HG03575 (cell line): ENCODE data around the gene HDAC4.

Experiments used
- ATAC-seq: cut with Tn5 transposase; IDR thresholded peaks from one replicate; pipeline ENCODE4 v1.9.1; 2021; ENCODE audit not compliant: unreplicated experiment, insufficient number of reproducible peaks, low FRiP score; ENCODE audit errors: extremely low read depth

Gene HDAC4

DNA sequence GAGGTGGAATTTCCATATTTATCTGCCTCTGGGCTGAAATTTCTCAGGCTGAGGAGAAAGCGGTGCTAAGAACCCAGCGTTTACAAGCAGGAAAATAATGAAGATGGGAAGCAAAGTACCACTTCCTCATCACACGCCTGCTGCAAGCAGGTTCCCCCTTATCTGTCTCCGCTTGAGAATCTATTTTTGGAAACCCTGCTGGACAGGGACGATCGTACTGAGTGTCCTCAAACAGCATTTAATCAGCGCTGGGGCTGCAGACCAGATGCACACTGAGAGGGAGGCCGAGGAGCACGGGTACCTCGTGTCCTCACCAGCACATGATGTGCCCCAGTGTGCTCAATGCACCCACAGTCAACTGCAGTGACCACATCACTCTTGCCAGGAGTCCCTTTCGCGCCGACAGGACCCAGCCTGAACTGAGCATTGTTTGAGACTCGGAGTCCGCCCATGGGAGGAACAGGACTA, 160.4 kb downstream of the HDAC4 start:
- no peak for ATAC-seq

DNA sequence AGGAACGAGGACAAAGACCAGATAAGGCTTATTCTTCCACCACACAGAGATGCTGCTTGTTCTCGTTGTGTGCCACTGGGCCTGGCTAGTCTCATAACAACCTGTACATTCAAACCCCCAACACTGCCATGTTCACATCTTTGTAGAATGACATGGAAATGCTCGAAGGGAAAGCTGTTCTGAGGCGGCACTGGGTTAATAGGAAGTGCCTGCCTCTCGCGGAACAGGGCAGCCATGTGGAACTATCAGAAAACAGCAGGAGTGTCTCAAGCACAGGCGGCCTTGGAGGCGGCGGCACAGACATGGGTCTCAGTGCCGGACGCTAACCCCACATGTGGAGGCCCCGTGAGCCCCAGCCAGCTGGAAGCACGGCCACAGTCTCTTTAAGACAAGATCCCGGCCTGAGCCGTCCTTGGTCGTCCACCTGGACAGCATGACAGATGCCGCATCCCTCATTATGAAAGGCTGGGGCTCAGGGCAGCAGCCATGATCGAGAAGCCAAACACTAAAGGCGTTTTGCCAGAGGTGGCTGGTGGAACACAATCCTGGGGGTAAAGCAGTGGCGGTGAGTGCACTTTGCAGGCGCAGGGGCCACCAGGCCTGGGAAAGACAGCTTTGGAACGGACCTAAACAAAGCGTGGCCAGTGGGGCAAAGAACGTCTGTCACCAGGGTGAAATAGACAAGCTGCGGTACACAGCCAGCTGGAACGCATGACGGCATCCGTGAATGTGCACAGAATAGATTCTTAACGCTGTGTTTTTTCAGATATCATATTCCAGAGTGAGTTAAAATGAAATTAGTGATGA, 161.0 kb downstream of the HDAC4 start:
- ATAC-seq: no peak

DNA sequence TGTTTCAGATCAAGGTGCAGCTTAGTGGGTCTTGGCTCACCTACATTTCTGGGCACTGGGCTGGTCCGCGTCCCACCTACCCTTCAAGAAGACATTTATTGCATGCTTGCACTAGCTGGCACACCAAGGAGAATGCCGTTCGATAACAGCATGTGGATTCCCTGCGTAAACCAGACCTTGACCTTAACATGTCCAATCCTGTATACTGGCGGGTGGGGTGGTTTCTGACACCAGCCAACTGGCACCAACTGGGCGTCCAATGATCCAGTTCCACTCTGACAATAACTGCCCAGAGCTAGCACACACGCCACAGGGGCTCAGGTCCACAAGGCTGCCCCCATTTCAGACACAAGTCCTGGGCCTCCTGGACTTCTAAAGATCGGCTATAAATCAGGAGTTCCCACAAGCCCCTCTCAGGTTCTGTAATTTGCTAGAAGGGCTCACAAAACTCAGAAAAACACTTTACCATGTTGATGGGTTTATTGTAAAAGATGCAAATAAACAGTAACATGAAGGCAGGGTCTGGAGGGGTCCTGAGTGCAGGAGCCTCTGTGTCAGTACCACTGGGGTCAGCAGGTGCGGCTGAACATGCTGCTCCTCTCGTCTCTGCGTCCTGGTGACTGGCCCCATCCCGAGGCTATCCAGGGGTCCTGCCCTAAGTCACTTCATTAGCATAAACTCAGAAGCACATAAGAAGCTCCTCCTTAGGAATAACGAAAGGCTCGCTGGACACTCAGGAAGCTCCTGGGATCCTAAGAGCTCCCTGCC, 161.8 kb downstream of the HDAC4 start:
- ATAC-seq: no peak

DNA sequence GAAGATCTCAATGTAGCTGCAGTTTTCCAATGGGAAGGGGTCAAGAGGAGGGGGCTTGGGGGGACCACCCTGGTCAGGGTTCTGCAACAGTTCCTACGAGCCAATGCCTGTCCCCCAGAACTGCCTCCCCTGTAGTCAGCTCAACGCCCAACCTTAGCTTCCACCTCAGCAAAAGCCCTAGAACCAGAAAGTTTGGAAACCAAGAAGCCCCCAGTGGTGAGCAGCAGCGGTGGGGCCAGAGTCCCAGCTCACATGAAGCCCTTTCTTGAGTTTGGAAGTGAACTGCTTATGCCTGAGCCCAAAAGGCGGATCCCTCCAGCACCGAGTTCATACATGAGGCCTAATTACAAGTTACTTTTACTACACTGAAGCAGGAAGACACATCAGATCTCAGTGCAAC, 162.4 kb downstream of the HDAC4 start:
- no peak for ATAC-seq

DNA sequence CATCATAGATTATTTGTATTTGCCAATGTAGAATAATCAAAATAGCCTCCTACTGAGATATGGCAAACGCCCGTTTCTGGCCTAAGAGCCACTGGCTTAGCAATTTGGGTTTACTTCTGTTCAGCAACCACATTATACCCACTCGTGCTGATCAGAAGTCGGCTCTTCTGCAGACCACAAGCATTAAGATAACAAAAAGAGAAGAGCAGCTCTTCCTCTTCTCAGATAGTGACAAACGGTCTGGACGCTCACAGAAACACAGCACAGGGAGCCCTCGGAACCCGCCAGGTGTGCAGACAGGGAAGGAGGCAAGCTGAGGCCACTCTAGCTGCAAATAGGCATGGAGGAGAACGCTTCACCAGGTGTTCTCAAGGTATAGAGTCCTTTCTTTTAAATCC, 164.0 kb downstream of the HDAC4 start:
- ATAC-seq: no peak

DNA sequence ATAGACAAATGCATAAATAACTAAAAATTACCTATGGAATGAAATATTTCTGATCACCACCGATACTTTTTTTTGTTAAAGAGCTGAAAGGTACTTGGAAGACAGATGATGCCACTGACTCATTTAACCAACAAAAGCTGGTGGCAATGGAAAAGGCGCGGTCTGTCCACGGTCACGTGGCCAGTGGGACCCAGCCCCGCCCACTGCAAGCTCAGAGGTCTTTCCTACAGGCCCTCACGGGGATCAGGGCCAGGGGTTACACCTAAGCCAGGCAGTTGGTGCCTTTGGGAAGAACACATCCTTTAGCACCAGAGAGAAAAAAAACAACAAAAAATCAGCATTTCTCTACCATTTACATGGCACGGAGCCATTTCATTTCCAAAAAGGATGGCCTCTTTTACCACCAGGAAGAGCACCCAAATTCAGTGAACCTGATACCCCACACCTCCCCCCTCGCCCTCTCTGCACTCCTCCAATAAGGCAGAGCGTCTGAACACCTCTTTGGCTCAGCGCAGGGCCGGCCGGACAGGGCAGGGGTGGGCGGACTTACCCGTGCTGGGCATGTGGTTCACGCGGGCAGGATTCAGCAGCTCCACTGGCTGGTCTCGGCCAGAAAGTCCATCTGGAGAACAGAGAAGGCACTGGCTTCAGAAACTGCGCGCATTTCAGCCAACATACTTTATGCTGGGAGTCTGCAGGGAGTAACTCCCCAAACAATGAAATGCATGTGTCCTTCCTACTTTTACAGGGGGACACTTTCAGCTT, 164.6 kb downstream of the HDAC4 start:
- ATAC-seq: no peak

DNA sequence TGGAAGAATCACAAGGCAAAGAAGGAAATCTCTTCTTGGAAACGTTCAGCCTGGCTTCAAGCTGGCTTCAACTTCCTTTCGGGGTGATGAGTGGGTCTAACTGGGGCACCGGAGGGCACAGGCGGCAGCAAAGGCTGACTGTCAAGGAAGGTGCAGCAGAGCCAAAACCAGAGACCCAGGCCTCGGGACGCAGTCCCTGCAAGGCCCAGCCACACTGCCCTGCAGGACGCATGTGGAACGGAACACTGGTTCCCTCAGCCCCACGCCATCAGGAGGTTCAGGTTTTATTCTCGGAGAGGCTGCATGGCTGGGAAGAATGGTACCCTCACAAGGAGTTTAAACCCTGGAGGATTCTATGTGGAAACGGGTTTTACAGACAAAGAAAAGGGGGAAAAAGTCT, 165.5 kb downstream of the HDAC4 start:
- no peak for ATAC-seq

DNA sequence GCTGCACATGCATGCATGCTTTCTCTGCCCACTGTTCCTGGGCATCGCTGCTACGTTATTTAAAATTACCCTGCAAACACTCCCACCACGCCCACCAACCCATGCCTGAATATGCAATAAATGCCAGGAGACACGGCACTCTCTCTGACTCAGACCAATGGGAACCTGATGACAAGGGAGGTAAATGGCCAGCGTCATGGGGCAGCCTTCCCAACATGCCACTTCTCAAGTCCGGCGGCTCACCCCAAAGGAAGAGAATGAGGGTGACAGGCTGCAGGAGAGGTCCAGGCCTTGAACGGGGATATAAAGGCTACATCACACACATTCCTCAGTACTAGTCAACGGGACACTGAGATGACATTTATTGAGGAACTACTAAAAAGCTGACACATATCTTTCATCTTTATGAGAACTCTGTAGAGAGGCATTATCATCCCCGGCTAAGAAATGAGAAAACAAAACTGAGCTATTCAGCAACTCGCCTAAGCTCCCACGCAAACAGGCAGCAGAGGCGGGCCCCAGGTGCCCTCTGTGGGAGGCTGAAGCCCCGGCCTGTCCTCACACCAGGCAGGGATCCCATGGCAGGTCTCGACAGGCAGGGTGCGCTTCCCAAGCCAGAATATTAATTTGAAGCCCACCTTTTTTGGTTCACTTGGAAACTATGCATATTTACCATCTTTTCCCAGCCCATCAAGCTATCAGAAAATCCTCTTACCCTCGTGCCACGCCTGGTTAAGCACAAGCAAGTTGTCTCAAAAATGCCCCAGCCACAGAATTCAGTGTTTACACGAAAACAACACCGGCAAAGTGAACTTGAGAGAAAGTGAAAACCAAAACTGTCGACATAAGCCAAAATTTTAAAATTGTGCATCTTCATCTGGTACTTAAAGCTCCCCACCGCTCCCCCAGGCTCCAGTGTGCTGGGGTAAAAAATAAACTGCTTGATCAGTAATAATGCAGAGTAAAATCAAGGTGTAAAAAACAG, 166.3 kb downstream of the HDAC4 start:
- no peak for ATAC-seq

DNA sequence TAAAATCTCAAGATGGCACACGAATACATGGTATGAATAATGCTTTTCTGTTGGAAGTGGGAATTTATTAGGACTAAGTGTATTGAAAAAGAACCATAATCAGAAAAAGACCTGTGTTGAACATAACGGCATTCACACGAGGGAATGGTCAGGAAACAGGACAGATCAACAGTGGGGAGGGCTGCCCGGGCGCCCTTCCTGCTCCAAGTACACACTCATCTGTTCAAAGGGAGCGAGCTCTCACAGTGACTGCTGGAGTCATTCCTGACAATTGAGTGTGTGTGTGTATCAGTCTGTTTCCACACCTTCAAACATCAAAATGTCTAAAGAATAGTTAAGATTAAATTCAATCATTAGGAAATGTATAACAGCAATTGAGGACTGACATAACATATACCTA, 167.2 kb downstream of the HDAC4 start:
- ATAC-seq: no peak

DNA sequence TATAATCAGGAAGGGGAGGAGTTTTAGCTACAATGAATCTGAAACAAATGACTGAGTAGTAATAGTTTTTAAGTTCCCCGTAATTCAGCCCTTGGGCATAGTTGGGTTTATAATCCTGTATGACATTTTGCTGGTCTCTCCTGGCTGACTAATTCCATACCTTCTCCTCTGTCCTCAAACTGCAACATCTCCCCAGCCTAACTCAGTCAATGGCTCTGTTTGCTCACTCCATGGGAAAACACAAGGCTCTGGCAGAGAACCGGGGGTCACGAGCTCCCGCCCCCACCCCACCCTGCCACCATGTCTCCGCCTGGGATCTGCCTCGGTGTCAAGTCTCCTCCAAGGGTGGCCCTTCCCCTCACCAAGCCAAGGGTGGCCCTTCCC, 168.6 kb downstream of the HDAC4 start:
- no peak for ATAC-seq

DNA sequence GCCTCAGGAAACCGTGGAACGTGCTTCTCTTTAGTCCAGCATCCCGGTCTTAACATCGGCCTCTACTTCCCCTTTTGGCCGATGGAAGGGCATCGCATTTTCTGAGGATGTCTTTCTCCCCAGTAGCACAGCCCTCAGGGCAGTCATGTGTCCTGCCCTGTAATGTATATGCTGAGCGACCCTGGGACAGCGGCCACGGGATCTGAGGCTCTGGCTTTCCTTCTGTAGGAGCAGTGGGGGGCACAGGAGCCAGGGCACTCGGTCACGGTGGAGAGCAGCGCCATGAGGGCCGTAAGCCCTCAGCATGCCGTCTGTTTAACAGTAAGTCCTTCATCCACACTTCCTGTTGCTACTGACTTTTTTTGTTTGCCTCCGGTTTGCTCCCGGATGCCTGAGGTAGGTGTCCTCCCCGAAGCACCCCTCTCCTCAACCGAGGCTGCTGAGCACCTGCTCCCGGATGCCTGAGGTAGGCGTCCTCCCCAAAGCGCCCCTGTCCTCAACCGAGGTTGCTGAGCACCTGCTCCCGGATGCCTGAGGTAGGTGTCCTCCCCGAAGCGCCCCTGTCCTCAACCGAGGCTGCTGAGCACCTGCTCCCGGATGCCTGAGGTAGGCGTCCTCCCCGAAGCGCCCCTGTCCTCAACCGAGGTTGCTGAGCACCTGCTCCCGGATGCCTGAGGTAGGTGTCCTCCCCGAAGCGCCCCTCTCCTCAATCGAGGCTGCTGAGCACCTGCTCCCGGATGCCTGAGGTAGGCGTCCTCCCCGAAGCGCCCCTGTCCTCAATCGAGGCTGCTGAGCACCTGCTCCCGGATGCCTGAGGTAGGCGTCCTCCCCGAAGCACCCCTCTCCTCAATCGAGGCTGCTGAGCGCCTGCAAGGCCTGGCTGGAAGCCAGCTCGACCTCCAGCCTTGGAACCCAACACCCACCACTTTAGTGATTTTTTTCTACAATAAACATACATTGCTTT, 169.3 kb downstream of the HDAC4 start:
- no peak for ATAC-seq

DNA sequence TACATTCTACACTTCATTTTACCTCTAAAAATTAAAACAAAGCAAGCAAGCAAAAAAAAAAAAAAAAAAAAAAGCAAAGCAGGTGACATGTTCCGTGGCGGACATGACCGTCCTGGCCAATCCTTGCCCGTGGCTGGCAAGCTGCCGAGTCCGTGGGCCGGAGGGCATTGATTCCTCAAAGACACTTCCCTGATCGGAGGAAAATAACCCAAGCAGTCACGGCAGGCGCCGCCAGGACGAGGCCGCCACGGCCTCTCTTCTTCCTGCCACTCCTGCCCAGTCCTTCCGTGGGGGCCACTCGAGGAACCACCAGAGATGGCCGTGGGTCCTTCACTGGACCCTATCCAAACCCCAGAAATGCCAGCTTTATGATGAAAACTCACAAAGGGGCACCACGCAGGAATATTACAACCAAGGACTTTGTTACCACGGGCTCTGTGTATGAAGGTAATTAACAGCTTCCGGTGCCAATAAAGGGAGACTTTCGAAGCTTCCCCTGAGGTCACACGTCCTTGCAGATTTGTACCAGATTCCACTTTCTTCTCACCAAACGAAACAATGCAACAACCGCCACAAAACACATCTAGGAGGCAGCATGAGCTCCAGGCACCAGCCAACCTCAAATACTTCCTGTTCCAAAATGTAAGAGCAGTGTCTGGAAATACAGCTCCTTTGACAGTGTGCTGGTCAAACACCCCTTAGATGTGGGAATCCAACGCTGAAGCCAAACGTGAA, 170.3 kb downstream of the HDAC4 start:
- ATAC-seq: no peak

DNA sequence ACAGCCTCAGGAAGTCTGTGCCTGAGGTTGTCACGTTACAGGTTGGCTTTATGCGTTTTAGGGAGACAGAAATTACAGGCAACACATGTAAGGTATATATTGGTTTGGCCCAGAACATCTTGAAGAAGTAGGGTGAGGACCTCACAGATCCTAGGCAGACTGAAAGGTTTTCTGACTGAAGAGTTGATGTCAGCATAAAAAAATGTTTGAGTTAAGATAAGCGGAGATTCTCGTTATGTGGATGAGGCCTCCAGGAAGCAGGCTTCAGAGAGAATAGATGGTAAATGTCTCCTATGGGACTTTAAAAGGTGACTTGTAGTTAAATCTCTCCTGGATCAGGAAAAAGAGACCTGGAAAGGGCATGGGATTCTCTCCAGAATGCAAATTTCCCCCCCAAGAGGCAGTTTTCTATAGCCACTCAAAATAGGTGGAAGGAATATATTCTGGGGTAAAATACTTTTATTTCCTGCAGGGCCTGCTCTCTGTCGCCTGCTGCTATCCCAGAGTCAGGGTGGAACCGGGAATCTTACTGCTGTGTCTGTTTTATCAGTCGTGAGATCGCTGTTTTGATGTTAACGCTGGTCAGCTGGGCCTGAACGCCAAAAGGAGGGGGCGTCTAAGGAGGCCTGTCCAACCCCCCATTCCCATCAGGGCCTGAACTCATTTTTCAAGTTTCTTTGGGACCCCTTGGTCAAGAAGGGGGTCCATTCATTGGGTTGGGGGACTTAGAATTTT, 171.1 kb downstream of the HDAC4 start:
- no peak for ATAC-seq

DNA sequence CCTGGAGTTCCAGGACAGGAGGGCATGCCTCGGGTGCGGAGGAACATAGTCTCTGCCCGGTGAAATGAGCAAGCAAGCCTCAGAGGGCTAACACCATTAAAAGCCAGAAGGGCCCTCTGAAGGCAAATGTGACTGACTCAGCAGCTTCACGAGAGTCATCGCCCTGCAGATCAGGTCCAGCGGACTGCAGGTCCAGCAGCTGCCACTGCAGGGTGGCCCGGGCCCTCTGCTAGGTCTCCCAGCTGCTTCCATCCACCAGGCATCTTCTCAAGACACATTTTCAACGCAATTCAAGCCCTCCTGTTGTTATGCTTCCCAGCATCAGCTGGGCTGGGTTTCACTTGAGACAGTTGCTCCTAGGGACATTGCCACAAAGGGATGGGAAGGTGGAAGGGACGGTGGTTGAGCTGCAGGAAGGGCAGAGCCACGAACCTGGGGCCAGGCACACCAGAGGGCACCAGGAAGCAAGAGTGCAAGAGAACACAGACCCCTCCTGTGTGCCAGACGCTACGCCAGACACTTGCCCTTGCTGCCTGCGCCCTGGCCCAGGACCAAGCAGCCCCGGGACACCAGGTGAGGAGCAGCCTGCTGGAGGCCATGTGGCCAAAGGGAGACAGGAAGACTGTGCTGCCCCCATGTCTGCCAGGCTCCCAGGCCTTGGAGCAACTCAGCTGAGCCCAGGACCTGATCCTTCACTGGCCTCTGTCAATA, 173.0 kb downstream of the HDAC4 start:
- no peak for ATAC-seq

DNA sequence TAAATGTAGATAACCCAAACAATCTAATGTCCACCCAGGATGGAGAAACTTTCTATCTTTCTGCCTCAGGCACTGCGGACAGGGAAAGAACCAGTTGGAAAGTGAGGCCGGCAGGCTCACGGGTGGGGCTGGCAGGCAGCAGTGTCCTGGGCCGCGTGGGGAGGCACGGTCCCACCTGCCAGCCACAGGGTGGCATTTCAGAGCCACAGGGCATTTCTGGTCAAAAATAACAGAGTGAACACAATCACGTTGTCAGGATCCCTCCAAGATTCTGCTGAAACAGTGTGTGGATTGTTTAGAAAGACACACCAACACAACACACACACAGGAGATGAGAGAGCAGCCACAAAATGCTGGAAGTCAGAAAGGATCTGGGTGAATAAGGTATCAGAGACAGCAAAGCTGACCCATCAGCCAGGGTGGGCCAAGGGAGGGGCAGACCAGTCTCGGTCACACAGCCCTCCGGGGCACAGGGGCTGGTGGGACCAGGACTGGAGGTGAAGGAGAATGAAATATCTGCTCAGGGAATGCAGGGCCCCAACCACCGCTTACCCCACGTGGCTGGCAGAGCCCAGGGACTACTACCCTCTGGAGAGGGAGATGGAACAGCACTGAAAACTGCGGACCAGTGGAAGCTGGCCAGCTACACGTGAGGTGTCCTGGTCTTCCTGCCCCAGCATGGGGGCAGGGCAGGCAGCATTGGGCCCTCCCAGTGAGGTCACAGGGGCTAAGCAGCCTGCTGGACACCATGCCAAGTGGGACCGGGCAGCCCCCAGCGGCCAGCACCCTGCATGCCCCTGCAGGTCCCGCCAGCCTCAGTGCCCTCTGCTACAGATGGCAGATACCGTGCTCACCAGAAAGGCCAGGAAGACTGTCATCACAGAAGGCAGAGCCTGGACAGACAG, 173.9 kb downstream of the HDAC4 start:
- no peak for ATAC-seq
